Activated CD4-positive, CD25-positive, alpha-beta regulatory T cell treated with anti-CD3 and anti-CD28 coated beads, Interleukin-2, amount 50 U/mL, for 24 hours (primary cell): Measurements from ENCODE around the gene DPP10.
"Not testable (repeated sequence)": the region's sequence is repeated elsewhere in the genome, so short reads cannot be mapped to it uniquely, and the experiment has no call there.

ENCODE experiments used
- ATAC-seq, 2 donors: fragments of 150-1000 bp; cut with Tn5 transposase; one replicate each; pipeline ENCODE4 v1.10.0; 2021; ENCODE audit warnings: mild to moderate bottlenecking in 1 of 2, moderate library complexity in 1 of 2

DPP10 gene

GRCh38 chr2:114517580-114517979, 75.1 kb downstream of the DPP10 start:
- ATAC-seq = no peak

- ATAC-seq = no peak
These were observed 76.3 kb downstream of the DPP10 start for GRCh38 chr2:114518738-114519137.

GRCh38 chr2:114522612-114523011, 80.2 kb downstream of the DPP10 start:
- not testable (repeated sequence) for ATAC-seq

GRCh38 chr2:114525955-114526354, 83.5 kb downstream of the DPP10 start:
- ATAC-seq = no peak

GRCh38 chr2:114526841-114527240, 84.4 kb downstream of the DPP10 start:
- ATAC-seq = no peak

- ATAC-seq = no peak
These were observed 85.0 kb downstream of the DPP10 start for GRCh38 chr2:114527330-114527983.

- no peak for ATAC-seq
These were observed 92.0 kb downstream of the DPP10 start for GRCh38 chr2:114534116-114535084.

GRCh38 chr2:114537777-114538176, 95.3 kb downstream of the DPP10 start:
- ATAC-seq = no peak

GRCh38 chr2:114542695-114543094, 100.3 kb downstream of the DPP10 start:
- no peak for ATAC-seq

- ATAC-seq = no peak
These were observed 100.9 kb downstream of the DPP10 start for GRCh38 chr2:114543236-114543766.

GRCh38 chr2:114545052-114545451, 102.6 kb downstream of the DPP10 start:
- no peak for ATAC-seq

- no peak for ATAC-seq
These were observed 104.1 kb downstream of the DPP10 start for GRCh38 chr2:114546531-114546930.

- no peak for ATAC-seq
These were observed 105.7 kb downstream of the DPP10 start for GRCh38 chr2:114548151-114548550.

- ATAC-seq = no peak
These were observed 107.9 kb downstream of the DPP10 start for GRCh38 chr2:114550364-114550763.

- no peak for ATAC-seq
These were observed 108.7 kb downstream of the DPP10 start for GRCh38 chr2:114550895-114551793.

- no peak for ATAC-seq
These were observed 110.6 kb downstream of the DPP10 start for GRCh38 chr2:114553027-114553426.

GRCh38 chr2:114569166-114569565, 126.7 kb downstream of the DPP10 start:
- no peak for ATAC-seq

GRCh38 chr2:114577657-114578056, 135.2 kb downstream of the DPP10 start:
- no peak for ATAC-seq

- ATAC-seq = no peak
These were observed 137.1 kb downstream of the DPP10 start for GRCh38 chr2:114579542-114579941.

- ATAC-seq = no peak
These were observed 138.2 kb downstream of the DPP10 start for GRCh38 chr2:114580691-114581090.

- ATAC-seq = no peak
These were observed 155.9 kb downstream of the DPP10 start for GRCh38 chr2:114598329-114598728.

GRCh38 chr2:114609203-114609602, 166.8 kb downstream of the DPP10 start:
- no peak for ATAC-seq

- ATAC-seq = no peak
These were observed 167.4 kb downstream of the DPP10 start for GRCh38 chr2:114609801-114610200.
